ENCODE results near the gene TPSB2. TPM values are rescaled to one million over a fixed set of nuclear protein-coding genes. Genes with fewer than 3 reads are reported as not detected.
"Not testable (repeated sequence)": the region's sequence is repeated elsewhere in the genome, so short reads cannot be mapped to it uniquely, and the experiment has no call there.

The TPSB2 gene
- total RNA-seq, 1 donor from 2014 or later: not detected

DNA sequence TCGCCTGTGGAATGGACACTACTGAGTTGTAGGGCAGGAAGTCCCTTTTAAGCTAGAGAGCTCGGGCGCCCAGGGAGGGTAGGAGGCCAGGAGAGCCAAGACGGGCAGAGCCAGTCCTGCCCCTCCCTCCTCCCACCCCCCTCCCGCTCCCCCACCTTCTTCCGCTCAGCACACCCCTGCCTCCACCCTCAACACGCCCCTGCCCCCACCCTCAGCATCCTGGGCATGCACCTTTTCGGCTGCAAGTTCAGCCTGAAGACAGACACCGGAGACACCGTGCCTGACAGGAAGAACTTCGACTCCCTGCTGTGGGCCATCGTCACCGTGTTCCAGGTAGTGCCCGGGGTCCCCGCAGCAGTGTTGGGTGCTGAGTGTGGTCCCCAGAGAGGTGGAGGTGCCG is 23.2 kb downstream of the TPSB2 start:
- intact Hi-C loops (cut with micrococcal nuclease): no loop called here
- Mint-ChIP-seq H3K9me3 (no peaks in the 10 kb centered on the region), H3K36me3 (ENCODE audit: low read depth) (no peaks in the 10 kb centered on the region), H3K4me1 (ENCODE audit: low read depth) (no peaks in the 10 kb centered on the region), H3K27me3 (ENCODE audit: insufficient read depth) (no peaks in the 10 kb centered on the region), H3K4me3 (no peak overlapping the region), H3K27ac (no peak overlapping the region)
- DNase-seq (ENCODE audit: low spot score): no peak

DNA sequence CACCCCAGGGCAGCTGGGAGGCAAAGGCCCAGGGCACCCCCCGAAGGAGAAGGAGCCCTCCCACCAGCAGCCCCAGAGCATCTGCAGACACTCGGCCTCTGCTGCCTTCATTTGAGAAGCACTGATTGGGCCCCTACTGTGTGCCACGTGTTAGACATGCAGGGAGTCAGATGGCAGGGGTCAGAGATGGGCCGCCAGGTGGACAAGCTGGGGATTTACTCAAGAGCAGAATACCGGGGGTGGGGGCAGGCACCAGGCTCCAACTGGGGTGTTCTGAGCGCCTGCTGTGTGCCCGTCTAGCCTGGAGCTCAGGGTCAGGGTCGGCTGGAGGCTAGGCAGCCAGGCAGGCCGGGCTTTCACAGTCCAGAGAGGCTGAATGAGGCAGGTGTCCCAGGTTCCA is 23.7 kb downstream of the TPSB2 start:
- Mint-ChIP-seq H3K9me3 (no peaks in the 10 kb centered on the region), H3K36me3 (ENCODE audit: low read depth) (no peaks in the 10 kb centered on the region), H3K4me1 (ENCODE audit: low read depth) (no peaks in the 10 kb centered on the region), H3K27ac (no peak overlapping the region), H3K27me3 (ENCODE audit: insufficient read depth) (no peaks in the 10 kb centered on the region), H3K4me3 (no peak overlapping the region)
- intact Hi-C loops (cut with micrococcal nuclease): no loop called here
- no peak for DNase-seq (ENCODE audit: low spot score)

DNA sequence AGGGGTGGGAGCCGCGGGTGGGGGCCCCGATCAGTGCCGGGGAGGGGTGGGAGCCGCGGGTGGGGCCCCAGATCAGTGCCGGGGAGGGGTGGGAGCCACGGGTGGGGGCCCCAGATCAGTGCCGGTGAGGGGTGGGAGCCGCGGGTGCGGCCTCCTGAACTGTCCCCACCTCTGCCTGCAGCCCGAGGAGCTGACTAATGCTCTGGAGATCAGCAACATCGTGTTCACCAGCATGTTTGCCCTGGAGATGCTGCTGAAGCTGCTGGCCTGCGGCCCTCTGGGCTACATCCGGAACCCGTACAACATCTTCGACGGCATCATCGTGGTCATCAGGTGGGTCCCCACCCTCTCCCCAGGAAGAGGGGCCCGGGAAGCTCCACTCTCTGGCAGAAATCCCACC is 25.1 kb downstream of the TPSB2 start:
- Mint-ChIP-seq H3K4me1 (ENCODE audit: low read depth) (no peaks in the 10 kb centered on the region), H3K9me3 (no peaks in the 10 kb centered on the region), H3K27ac (no peak overlapping the region), H3K36me3 (ENCODE audit: low read depth) (no peaks in the 10 kb centered on the region), H3K4me3 (no peak overlapping the region), H3K27me3 (ENCODE audit: insufficient read depth) (no peaks in the 10 kb centered on the region)
- no peak for DNase-seq (ENCODE audit: low spot score)
- intact Hi-C loops (cut with micrococcal nuclease): no loop called here

DNA sequence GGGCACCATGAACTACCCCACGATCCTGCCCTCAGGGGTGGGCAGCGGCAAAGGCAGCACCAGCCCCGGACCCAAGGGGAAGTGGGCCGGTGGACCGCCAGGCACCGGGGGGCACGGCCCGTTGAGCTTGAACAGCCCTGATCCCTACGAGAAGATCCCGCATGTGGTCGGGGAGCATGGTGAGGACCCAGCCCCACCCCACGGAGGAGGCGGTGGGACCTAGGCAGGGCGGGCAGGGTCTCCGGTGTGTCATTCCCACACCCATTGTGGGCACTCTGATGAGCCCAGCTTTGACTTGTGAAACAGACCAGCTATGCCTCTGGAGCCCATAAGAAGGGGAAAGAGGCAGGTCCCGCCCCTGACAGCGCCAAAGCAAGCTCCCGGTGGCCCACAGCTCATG is 27.7 kb downstream of the TPSB2 start:
- no peaks in the 10 kb centered on the region for H3K4me1 Mint-ChIP-seq (ENCODE audit: low read depth)
- no peaks in the 10 kb centered on the region for H3K27me3 Mint-ChIP-seq (ENCODE audit: insufficient read depth)
- no peak for DNase-seq (ENCODE audit: low spot score)
- H3K9me3 Mint-ChIP-seq: no peaks in the 10 kb centered on the region
- no peak overlapping the region for H3K4me3 Mint-ChIP-seq
- intact Hi-C loops (cut with micrococcal nuclease): no loop called here
- H3K36me3 Mint-ChIP-seq (ENCODE audit: low read depth): no peaks in the 10 kb centered on the region
- no peak overlapping the region for H3K27ac Mint-ChIP-seq

DNA sequence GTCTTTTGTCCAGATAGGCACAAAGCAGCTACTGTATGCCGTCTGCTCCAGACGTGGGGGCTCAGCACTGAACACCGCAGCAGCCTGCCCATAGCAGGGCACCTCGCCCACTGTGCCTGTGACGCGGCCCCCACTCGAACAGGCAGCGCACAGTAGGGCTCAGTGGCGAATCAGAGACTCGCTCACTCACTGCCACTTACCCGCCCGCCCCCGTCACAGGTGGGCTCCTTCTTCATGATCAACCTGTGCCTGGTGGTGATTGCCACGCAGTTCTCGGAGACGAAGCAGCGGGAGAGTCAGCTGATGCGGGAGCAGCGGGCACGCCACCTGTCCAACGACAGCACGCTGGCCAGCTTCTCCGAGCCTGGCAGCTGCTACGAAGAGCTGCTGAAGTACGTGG is 28.5 kb downstream of the TPSB2 start:
- H3K36me3 Mint-ChIP-seq (ENCODE audit: low read depth): no peaks in the 10 kb centered on the region
- H3K27me3 Mint-ChIP-seq (ENCODE audit: insufficient read depth): no peaks in the 10 kb centered on the region
- no peak overlapping the region for H3K4me3 Mint-ChIP-seq
- no peak for DNase-seq (ENCODE audit: low spot score)
- H3K27ac Mint-ChIP-seq: no peak overlapping the region
- intact Hi-C loops (cut with micrococcal nuclease): no loop called here
- H3K9me3 Mint-ChIP-seq: no peaks in the 10 kb centered on the region
- no peaks in the 10 kb centered on the region for H3K4me1 Mint-ChIP-seq (ENCODE audit: low read depth)

DNA sequence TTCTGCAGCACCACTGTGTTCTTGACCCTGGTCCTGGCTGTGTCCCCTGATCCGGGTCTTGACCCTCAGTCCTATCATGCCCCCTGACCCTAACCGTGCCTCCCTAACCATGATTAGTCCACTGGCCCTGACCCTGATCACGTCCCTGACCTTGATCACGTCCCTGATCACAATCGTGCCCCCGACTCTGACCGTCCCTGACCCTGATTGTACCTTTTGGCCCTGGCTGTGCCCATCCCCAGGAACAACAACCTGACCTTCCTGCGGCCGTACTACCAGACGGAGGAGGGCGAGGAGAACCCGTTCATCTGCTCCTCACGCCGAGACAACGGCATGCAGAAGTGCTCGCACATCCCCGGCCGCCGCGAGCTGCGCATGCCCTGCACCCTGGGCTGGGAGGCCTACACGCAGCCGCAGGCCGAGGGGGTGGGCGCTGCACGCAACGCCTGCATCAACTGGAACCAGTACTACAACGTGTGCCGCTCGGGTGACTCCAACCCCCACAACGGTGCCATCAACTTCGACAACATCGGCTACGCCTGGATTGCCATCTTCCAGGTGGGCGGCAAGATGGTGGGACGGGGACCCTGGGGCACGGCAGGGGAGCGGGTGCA is 29.9 kb downstream of the TPSB2 start:
- Mint-ChIP-seq H3K4me3 (no peak overlapping the region), H3K36me3 (ENCODE audit: low read depth) (no peaks in the 10 kb centered on the region), H3K4me1 (ENCODE audit: low read depth) (no peaks in the 10 kb centered on the region), H3K9me3 (no peaks in the 10 kb centered on the region), H3K27ac (peak overlapping the region; percentile 49), H3K27me3 (ENCODE audit: insufficient read depth) (no peaks in the 10 kb centered on the region)
- intact Hi-C loops (cut with micrococcal nuclease): no loop called here
- no peak for DNase-seq (ENCODE audit: low spot score)

DNA sequence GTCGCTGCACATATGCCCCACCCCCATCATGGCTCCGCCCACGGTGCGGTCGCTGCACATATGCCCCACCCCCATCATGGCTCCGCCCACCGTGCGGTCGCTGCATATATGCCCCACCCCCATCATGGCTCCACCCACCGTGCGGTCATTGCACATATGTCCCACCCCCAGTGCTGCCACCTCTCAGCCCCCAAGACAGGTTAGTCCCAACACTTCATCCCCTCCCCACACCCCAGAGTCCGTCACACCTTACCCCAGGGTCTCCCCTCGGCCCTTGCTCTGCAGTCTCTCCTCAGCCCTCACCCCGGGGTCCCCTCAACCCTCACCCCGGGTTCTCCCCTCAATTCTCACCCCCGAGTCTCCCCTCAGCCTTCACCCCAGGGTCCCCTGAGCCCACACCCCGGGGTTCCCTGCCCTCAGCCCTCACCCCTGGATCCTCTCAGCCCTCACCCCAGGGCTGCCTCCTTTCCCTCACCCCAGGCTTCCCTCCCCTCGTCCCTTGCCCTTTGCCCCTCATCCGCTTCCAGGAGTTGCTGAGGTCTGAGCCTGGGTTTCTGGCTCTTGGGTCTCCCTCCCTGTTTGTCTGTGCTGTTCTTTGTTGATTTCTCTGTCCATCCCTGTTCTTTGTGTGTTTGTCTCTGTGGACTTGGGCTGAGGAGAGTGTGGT is 30.5 kb downstream of the TPSB2 start:
- Mint-ChIP-seq H3K27ac (peak overlapping the region; percentile 49), H3K36me3 (ENCODE audit: low read depth) (no peaks in the 10 kb centered on the region), H3K27me3 (ENCODE audit: insufficient read depth) (no peaks in the 10 kb centered on the region), H3K4me1 (ENCODE audit: low read depth) (no peaks in the 10 kb centered on the region), H3K9me3 (no peaks in the 10 kb centered on the region), H3K4me3 (no peak overlapping the region)
- DNase-seq (ENCODE audit: low spot score): no peak
- intact Hi-C loops (cut with micrococcal nuclease): no loop called here

DNA sequence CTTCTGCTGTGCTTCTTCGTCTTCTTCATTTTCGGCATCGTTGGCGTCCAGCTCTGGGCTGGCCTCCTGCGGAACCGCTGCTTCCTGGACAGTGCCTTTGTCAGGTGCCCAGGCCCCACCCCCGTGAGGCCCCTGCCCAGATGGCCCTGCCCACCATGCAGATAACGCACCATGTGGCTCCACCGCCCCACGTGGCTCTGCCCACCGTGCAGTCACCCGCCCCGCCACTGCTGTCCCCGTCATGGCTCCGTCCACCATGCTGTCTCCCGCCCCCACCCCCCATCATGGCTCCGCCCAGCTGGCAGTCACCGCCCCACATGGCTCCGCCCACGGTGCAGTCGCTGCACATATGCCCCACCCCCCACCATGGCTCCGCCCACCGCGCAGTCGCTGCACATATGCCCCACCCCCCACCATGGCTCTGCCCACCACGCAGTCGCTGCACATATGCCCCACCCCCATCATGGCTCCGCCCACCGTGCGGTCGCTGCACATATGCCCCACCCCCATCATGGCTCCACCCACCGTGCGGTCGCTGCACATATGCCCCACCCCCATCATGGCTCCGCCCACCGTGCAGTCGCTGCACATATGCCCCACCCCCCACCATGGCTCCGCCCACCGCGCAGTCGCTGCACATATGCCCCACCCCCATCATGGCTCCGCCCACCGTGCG is 31.2 kb downstream of the TPSB2 start:
- not testable (repeated sequence) for H3K36me3 Mint-ChIP-seq (ENCODE audit: low read depth)

DNA sequence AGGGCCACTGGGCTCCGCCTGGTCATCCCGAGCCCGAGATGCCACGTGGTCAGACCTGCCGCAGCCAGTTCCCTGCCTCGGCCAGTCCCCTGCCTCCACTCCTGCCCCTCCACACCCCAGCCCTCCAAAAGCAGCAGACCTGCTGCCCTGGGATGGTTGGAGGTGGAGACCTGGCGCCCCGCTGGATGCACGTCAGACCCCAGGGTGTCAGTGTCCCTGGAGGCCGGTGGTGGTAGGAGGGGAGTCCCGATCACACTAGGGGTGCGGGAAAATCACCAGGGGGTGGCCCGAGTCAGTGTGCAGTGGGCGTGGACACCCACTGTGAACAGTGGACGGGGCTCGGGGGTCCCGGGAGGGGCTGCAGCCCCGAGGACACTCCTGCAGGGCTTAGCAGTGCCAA is 31.8 kb downstream of the TPSB2 start:
- Mint-ChIP-seq H3K36me3 (ENCODE audit: low read depth) (no peaks in the 10 kb centered on the region), H3K4me1 (ENCODE audit: low read depth) (no peaks in the 10 kb centered on the region), H3K9me3 (no peaks in the 10 kb centered on the region), H3K27ac (no peak overlapping the region), H3K4me3 (no peak overlapping the region), H3K27me3 (ENCODE audit: insufficient read depth) (no peaks in the 10 kb centered on the region)
- intact Hi-C loops (cut with micrococcal nuclease): no loop called here
- DNase-seq (ENCODE audit: low spot score): no peak

More for the DNA sequence above, 31.2 kb downstream of the TPSB2 start:
- intact Hi-C loops (cut with micrococcal nuclease); H3K4me3 Mint-ChIP-seq; H3K4me1 Mint-ChIP-seq (ENCODE audit: low read depth); DNase-seq (ENCODE audit: low spot score); H3K9me3 Mint-ChIP-seq; H3K27me3 Mint-ChIP-seq (ENCODE audit: insufficient read depth); H3K27ac Mint-ChIP-seq: not testable (repeated sequence)

DNA sequence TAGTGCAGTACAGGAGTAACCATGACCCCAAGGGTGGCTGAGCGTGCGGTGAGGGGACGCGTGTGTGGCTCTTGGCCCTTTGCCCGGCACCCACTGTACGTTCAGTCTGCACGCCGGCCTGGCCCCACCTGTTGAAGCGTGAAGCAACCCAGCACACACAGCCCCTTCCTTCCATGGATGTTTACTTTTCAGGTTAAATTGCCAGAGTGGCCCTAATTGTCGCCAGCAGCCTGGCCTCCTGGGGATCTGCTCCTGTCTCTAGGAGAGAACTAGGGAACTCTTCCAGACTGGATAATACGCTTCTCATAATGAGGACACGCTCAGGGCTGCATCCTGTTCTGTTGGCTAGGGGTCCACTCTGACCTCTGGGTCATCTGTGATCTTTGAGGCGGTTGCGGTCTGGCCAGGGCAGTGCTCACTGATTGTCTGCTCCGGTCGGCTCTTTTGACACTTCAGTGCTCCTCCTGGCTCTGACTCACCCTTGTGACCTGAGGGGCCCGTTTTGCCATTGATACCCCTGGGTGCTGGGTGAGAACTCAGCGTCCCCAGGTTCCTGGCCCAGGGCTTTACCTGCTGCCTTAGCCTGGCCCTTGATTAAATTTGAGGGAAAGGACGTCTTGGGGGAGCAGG is 32.6 kb downstream of the TPSB2 start:
- no peaks in the 10 kb centered on the region for H3K36me3 Mint-ChIP-seq (ENCODE audit: low read depth)
- DNase-seq (ENCODE audit: low spot score): no peak
- no peaks in the 10 kb centered on the region for H3K4me1 Mint-ChIP-seq (ENCODE audit: low read depth)
- no peaks in the 10 kb centered on the region for H3K27me3 Mint-ChIP-seq (ENCODE audit: insufficient read depth)
- H3K27ac Mint-ChIP-seq: no peak overlapping the region
- intact Hi-C loops (cut with micrococcal nuclease): no loop called here
- H3K4me3 Mint-ChIP-seq: no peak overlapping the region
- no peaks in the 10 kb centered on the region for H3K9me3 Mint-ChIP-seq

DNA sequence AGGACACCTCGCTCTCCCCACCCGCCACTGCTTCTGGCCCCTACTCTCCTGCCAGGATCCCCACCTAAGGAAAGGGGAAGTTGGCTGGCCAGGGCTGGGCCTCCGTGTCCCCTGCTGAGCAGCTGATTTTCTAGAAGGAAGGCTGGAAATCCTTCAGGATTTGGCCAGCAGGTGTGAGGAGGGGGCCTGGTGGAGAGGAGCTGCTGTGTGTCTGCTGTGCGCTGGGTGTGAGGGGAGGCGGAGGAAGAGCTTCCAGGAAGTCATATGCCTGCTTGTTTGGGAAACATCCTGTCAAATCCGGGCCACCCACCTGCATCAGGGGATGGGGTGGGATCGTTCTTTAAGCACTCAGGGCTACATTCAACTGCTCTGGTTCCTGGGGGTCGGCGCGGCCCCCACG is 33.5 kb downstream of the TPSB2 start:
- intact Hi-C loops (cut with micrococcal nuclease): no loop called here

DNA sequence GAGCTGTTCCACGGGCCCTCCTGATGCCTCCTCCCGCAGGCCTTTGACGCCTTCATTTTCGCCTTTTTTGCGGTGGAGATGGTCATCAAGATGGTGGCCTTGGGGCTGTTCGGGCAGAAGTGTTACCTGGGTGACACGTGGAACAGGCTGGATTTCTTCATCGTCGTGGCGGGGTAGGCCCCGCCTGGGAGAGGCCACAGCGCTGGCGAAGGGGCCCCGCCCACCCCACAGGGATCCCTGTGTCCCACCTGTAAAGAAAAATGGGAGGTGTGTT is 34.7 kb downstream of the TPSB2 start:
- no peaks in the 10 kb centered on the region for H3K36me3 Mint-ChIP-seq (ENCODE audit: low read depth)
- H3K9me3 Mint-ChIP-seq: no peaks in the 10 kb centered on the region
- DNase-seq (ENCODE audit: low spot score): no peak
- H3K27ac Mint-ChIP-seq: no peak overlapping the region
- H3K4me1 Mint-ChIP-seq (ENCODE audit: low read depth): no peaks in the 10 kb centered on the region
- no peak overlapping the region for H3K4me3 Mint-ChIP-seq
- H3K27me3 Mint-ChIP-seq (ENCODE audit: insufficient read depth): no peaks in the 10 kb centered on the region
- intact Hi-C loops (cut with micrococcal nuclease): no loop called here

More for the DNA sequence above, 33.5 kb downstream of the TPSB2 start:
- Mint-ChIP-seq H3K27ac (no peak overlapping the region), H3K36me3 (ENCODE audit: low read depth) (no peaks in the 10 kb centered on the region), H3K4me1 (ENCODE audit: low read depth) (no peaks in the 10 kb centered on the region), H3K4me3 (no peak overlapping the region), H3K27me3 (ENCODE audit: insufficient read depth) (no peaks in the 10 kb centered on the region), H3K9me3 (no peaks in the 10 kb centered on the region)
- DNase-seq (ENCODE audit: low spot score): no peak

DNA sequence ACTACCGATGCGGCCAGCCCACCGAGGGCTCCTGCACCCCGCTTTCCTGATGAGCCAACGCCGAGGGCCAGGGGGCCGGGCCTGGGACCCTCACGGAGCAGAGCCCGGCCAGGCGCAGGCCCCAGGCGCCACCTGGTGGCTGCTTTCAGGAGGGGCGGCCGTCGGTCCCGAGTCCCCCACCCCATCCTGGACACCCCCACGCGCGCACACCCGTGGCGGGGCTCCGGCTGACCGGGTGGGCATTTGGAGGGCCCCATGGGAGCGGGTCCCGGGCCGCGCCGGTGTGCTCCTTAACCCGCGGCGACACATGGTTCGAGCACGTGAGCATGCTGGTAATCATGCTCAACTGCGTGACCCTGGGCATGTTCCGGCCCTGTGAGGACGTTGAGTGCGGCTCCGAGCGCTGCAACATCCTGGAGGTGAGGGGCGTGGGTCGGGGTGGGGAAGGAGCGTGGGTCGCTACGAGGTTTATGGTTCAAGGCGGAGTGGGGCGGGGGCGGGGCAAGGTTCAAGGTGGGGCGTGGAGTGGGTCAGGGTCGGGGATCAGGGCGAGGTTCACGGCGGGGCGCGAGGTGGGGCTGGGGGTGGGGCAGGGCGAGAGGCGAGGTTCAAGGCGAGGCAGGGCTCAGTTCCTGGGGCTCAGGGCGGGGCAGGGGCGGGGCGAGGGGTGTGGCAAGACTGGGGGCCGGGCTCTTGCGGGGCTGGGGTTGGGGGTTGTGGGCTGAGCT is 35.2 kb downstream of the TPSB2 start:
- Mint-ChIP-seq H3K4me3 (no peak overlapping the region), H3K27ac (no peak overlapping the region), H3K9me3 (no peaks in the 10 kb centered on the region), H3K4me1 (ENCODE audit: low read depth) (no peaks in the 10 kb centered on the region), H3K36me3 (ENCODE audit: low read depth) (no peaks in the 10 kb centered on the region), H3K27me3 (ENCODE audit: insufficient read depth) (no peaks in the 10 kb centered on the region)
- intact Hi-C loops (cut with micrococcal nuclease): no loop called here
- DNase-seq (ENCODE audit: low spot score): no peak

All from activated T-helper 1 cell treated with anti-CD3 and anti-CD28 coated beads, Interleukin-12 subunit alpha, Interleukin-12 subunit beta, Interleukin-2, Interleukin-4 antibody, amounts not matched to agents 30 ng/mL and 10 ng/mL and 1 ng/mL, durations not matched to agents 14 hours and 24 hours and 36 hours (primary cell).